Cardiac muscle cell (in vitro differentiated cells and primary cell): Measurements from ENCODE around the gene ABTB2. TPM values are rescaled to one million over a fixed set of nuclear protein-coding genes. Genes with fewer than 3 reads are reported as not detected.
A peak's percentile ranks its signal among the peaks of the same experiment; 100 is the strongest.

Experiments used
- DNase-seq, 2 donors: peaks; one replicate each; pipeline versions ENCODE4 v3.0.0 to v3.0.0-alpha.2; 2010 to 2017; ENCODE audit warnings: low read depth in 1 of 2, low spot score in 1 of 2
- H3K27ac ChIP-seq: fragments of 200-600 bp; sonication (generic); 2 replicates; pipeline ENCODE4 v1.5.1; 2016
- H3K27me3 ChIP-seq: fragments of 200-600 bp; sonication (generic); 2 replicates; pipeline ENCODE4 v1.6.0; 2016; ENCODE audit warnings: control low read depth
- H3K36me3 ChIP-seq: fragments of 200-600 bp; sonication (generic); 2 replicates; pipeline ENCODE4 v1.5.1; 2016; ENCODE audit warnings: control low read depth
- H3K4me1 ChIP-seq: fragments of 200-600 bp; sonication (generic); 2 replicates; pipeline ENCODE4 v1.8.1; 2017; ENCODE audit warnings: low read depth, mild to moderate bottlenecking, mixed run types
- H3K4me3 ChIP-seq: fragments of 200-600 bp; sonication (generic); 2 replicates; pipeline ENCODE4 v1.5.1; 2016; ENCODE audit warnings: mild to moderate bottlenecking
- H3K9me3 ChIP-seq: fragments of 200-600 bp; sonication (generic); 2 replicates; pipeline ENCODE4 v1.5.1; 2017; ENCODE audit warnings: low read depth, mild to moderate bottlenecking, control low read depth
- polyA plus RNA-seq: library from polyadenylated mRNA; unstranded; fragments of >200 nt; fragmentation: Nextera tagmentation; extraction: Ambion mirVana; gene quantifications from 2 replicates; pipeline ENCODE4 v1.2.1, GENCODE V29; 2016
- total RNA-seq: library from RNA; depleted of rRNA; stranded (reverse); fragments of >200 nt; gene quantifications from 2 replicates; pipeline ENCODE4 v1.2.3, GENCODE V29; 2016
- TF ChIP-seq, protein P1 (sequence below): IDR thresholded peaks from 2 replicates; pipeline ENCODE4 v1.5.1; 2012; ENCODE audit warnings: low read depth, mild to moderate bottlenecking, low read length

Gene ABTB2
- total RNA-seq: 32.7 and 61.3 TPM in 2 replicates
- polyA plus RNA-seq: 29.0 and 55.4 TPM in 2 replicates

DNA sequence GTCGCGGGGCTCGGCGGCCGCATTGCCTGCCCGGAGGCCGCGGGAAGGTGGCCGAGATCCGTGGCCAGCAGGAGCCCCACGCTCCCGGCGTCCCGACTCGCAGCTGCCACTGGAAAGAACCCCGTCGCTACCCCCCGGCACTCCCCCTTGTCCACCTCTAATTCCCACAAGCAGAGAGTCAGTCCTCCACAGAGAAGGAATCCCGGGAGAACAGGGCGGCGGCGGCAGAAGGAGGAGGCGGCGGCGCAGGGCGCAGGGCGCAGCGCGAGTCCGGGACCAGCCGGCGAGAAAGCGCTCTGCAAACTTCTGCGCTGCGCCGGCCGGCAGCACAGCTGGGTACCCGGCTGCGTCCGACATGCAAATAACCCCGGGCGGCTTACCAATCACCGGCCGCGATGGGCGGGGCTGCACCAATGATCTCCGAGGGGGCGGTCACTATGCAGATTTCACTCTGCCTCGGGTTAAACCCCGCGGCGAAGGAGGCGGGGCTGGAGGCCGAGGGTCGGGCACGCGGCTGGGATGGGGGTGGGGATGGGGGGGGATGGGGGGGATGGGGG, at the start of gene ABTB2:
Gene ABTB2 (minus strand): TSS at position 310 of the 557 bp plus-strand sequence.
- TF ChIP-seq, protein P1, sequence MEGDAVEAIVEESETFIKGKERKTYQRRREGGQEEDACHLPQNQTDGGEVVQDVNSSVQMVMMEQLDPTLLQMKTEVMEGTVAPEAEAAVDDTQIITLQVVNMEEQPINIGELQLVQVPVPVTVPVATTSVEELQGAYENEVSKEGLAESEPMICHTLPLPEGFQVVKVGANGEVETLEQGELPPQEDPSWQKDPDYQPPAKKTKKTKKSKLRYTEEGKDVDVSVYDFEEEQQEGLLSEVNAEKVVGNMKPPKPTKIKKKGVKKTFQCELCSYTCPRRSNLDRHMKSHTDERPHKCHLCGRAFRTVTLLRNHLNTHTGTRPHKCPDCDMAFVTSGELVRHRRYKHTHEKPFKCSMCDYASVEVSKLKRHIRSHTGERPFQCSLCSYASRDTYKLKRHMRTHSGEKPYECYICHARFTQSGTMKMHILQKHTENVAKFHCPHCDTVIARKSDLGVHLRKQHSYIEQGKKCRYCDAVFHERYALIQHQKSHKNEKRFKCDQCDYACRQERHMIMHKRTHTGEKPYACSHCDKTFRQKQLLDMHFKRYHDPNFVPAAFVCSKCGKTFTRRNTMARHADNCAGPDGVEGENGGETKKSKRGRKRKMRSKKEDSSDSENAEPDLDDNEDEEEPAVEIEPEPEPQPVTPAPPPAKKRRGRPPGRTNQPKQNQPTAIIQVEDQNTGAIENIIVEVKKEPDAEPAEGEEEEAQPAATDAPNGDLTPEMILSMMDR: no peak
- Histone ChIP-seq H3K27ac (no peak within 1 kb of the TSS), H3K36me3 (no peaks in the 10 kb centered on the region), H3K9me3 (no peaks in the 10 kb centered on the region), H3K4me3 (peak within 1 kb of the TSS; percentile 84), H3K4me1 (peaks cover 18% of the 10 kb centered on the region), H3K27me3 (peaks cover 6% of the 10 kb centered on the region)
- peak; percentile 99 to 100 for DNase-seq

DNA sequence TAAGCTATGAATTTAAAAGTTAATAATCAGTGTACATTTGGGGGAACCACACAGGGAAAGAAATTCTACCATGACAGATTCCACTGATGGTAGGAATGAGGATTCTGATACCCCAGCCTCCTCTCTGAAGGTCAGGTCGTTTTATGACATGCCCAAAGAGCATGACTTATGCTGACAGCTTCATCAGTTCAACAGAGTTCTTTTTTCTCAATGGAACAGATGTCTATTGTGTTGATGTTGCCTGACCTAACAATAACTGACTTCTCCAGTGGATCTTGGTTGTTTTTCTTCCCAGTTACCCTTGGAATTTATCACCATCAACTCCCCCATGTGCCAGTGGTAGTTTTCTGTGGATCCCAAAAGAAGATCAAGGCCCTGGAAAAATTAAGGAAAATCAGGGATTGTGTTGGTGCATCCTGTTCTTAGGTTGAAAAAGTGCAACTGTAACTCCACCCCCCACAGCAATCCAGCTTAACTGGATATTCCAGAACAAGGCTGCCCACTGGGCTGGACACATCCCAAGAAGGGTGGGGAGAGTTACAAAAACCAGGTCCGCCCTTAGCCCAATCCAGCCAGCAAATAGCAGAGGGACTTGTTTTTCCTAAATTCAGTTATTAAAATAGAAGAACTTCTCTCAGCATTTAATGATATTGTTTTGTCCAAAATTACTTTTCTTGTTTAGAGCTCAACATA, 49.5 kb upstream of the ABTB2 start:
- TF ChIP-seq, protein P1: no peak
- Histone ChIP-seq H3K4me1 (no peaks in the 10 kb centered on the region), H3K27ac (no peak overlapping the region), H3K9me3 (no peaks in the 10 kb centered on the region), H3K36me3 (no peaks in the 10 kb centered on the region), H3K27me3 (no peaks in the 10 kb centered on the region), H3K4me3 (no peak overlapping the region)
- no peak for DNase-seq

DNA sequence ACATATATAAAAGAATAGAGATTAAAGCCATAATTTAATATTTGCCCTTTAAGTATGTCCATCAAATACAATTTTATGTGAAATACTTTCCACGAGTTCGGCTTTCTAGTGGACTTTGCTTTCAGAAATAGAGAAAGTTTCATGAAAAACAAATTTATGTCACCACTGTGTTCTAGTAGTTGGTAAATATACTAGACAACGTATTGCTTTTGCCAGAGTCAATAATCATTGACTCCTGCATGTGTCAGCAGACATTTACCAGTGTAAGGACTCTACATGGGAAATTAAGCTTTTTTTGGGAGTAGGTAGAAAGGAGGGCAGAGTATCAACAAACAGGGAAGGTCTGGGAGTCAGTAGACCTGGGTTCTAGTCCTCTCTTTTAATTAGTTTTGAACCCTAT, 48.6 kb upstream of the ABTB2 start:
- DNase-seq: no peak
- Histone ChIP-seq H3K4me1 (no peaks in the 10 kb centered on the region), H3K27ac (no peak overlapping the region), H3K36me3 (no peaks in the 10 kb centered on the region), H3K9me3 (no peaks in the 10 kb centered on the region), H3K4me3 (no peak overlapping the region), H3K27me3 (no peaks in the 10 kb centered on the region)
- TF ChIP-seq, protein P1: no peak

DNA sequence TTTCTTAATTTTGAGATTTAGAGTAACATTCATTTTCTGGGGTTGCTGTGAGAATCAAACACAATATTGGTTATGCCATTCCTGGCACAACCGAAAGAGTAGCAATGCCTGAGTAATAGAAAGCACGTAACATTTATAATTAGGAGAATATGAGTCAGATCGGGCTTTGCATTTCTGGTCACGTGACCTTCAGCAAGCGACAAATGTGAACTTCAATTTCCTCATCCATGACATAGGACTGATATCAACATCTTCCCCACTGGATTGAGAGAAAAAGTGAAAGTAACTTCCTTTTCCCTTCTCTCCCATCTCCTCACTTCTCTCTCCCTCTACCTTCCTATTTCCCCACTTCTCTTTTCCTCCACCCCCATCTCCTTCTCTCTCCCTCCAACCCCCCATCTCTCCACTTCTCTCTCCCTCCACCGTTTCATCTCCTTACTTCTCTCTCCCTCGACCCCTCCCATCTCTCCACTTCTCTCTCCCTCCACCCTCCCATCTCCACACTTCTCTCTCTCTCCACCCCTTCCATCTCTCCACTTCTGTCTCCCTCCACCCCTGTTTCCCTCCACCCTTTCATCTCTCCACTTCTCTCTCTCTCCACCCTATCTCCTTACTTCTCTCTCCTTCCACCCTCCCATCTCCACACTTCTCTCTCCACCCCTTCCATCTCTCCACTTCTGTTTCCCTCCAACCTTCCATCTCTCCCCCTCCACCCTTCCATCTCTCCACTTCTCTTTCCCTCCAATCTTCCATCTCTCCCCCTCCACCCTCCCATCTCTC, 47.5 kb upstream of the ABTB2 start:
- Histone ChIP-seq H3K4me3 (no peak overlapping the region), H3K9me3 (no peaks in the 10 kb centered on the region), H3K27ac (no peak overlapping the region), H3K27me3 (no peaks in the 10 kb centered on the region), H3K4me1 (no peaks in the 10 kb centered on the region), H3K36me3 (no peaks in the 10 kb centered on the region)
- TF ChIP-seq, protein P1: no peak
- DNase-seq: peak in 1 of 2 donors; percentile 23

DNA sequence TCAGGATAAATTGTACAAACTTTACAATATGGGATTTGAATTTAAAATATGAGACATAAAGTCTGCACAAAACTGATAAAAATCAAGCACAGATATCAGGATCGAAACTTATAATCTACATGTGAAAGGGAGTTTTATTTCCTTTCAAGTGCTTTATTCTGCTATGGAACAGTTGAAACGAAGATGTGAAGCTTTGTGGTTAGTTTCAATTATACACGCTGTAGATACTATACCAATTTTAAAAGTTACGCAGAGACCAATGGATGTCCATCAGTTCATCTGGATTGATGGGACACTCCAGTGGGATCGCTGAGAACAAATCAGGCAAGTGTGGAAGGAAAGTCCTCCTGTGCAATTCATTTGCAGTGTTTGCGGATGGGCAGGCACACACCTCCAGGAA, 46.5 kb upstream of the ABTB2 start:
- DNase-seq: no peak
- Histone ChIP-seq H3K27me3 (no peaks in the 10 kb centered on the region), H3K4me1 (no peaks in the 10 kb centered on the region), H3K9me3 (no peaks in the 10 kb centered on the region), H3K36me3 (no peaks in the 10 kb centered on the region), H3K4me3 (no peak overlapping the region), H3K27ac (no peak overlapping the region)
- TF ChIP-seq, protein P1: no peak
